Panc1 (cell line): ENCODE results near the gene CNNM4. TPM values are rescaled to one million over a fixed set of nuclear protein-coding genes. Genes with fewer than 3 reads are reported as not detected.
"Not testable (repeated sequence)": the region's sequence is repeated elsewhere in the genome, so short reads cannot be mapped to it uniquely, and the experiment has no call there.

Source experiments
- ATAC-seq: fragments of 200-7000 bp; cut with Tn5 transposase; 2 replicates; pipeline ENCODE4 v1.9.1; 2020; ENCODE audit warnings: mild to moderate bottlenecking, moderate library complexity
- BruUV-seq: library from RNA; stranded (reverse); fragments of 400-500 nt; replicated peaks from 2 replicates; lab custom pipeline; 2021; lab: Mats Ljungman, UMichigan
- CTCF ChIA-PET: fragments of 300-600 bp; sonication (Branson Sonifier 250); formaldehyde crosslinking; loops from one replicate; lab custom pipeline; 2022; ENCODE audit warnings: antibody characterized with exemption; lab: Charles Lee
- POLR2A ChIA-PET: fragments of 300-600 bp; sonication (Branson Sonifier 250); formaldehyde crosslinking; loops from one replicate; lab custom pipeline; 2022; ENCODE audit warnings: antibody characterized with exemption; lab: Charles Lee
- DNase-seq: peaks from one replicate; pipeline ENCODE4 v3.0.0-alpha.2; 2010; ENCODE audit warnings: low read depth, low spot score
- H3K27ac ChIP-seq: 2 replicates; pipeline ENCODE4 v1.5.1; 2011; ENCODE audit warnings: mild to moderate bottlenecking, low read length, inconsistent platforms
- H3K27me3 ChIP-seq: fragments of 200-500 bp; sonication (Bioruptor generic); 2 replicates; pipeline ENCODE4 v1.6.0; 2014; ENCODE audit warnings: low read length, inconsistent platforms; ENCODE audit not compliant: control insufficient read depth, insufficient read depth
- H3K36me3 ChIP-seq: fragments of 200-500 bp; sonication (Bioruptor generic); 2 replicates; pipeline ENCODE4 v1.5.1; 2014; ENCODE audit warnings: inconsistent platforms, mild to moderate bottlenecking, low read length, moderate library complexity; ENCODE audit not compliant: control insufficient read depth, insufficient read depth
- H3K4me1 ChIP-seq: 2 replicates; pipeline ENCODE4 v1.5.1; 2011; ENCODE audit warnings: inconsistent platforms, mild to moderate bottlenecking, low read length, moderate library complexity; ENCODE audit not compliant: control insufficient read depth, insufficient read depth
- H3K4me3 ChIP-seq, 2 experiments: 2 replicates each; pipeline ENCODE4 v1.5.1; 2011 to 2012; ENCODE audit warnings: low read depth in 2 of 2, low read length in 2 of 2, mild to moderate bottlenecking in 2 of 2, inconsistent platforms in 1 of 2, moderate library complexity in 1 of 2
- H3K9me3 ChIP-seq: fragments of 200-500 bp; sonication (Bioruptor generic); 2 replicates; pipeline ENCODE4 v1.5.1; 2014; ENCODE audit warnings: low read depth, mild to moderate bottlenecking, inconsistent platforms, low read length, moderate library complexity; ENCODE audit not compliant: control insufficient read depth, insufficient read depth
- REST ChIP-seq, 2 experiments: IDR thresholded peaks; 2 replicates each; pipeline ENCODE4 v1.6.1; 2011 to 2012; ENCODE audit warnings: low read depth in 2 of 2, control low read depth in 1 of 2, low read length in 1 of 2, mild to moderate bottlenecking in 1 of 2, moderate library complexity in 1 of 2; ENCODE audit not compliant: insufficient read depth in 1 of 2
- SIN3A ChIP-seq: IDR thresholded peaks from 2 replicates; pipeline ENCODE4 v1.6.1; 2012; ENCODE audit warnings: low read depth, mild to moderate bottlenecking, low read length, moderate library complexity, borderline replicate concordance; ENCODE audit not compliant: insufficient read depth
- in situ Hi-C: cut with HindIII; loops from 2 replicates; pipeline ENCODE4 v1.10.0; 2016; ENCODE audit warnings: low sequenced_read_pairs, low pct_unique_long_range_greater_than_20kb
- intact Hi-C: fragments of 100-400 bp; cut with micrococcal nuclease; formaldehyde crosslinking; loops from one replicate; pipeline ENCODE4 v1.10.0; 2022; ENCODE audit not compliant: unreplicated experiment
- total RNA-seq: library from RNA; stranded (reverse); gene quantifications from one replicate; pipeline ENCODE4 v1.2.1, GENCODE V29; 2021; ENCODE audit not compliant: unreplicated experiment

Gene CNNM4
- total RNA-seq, 1 experiment from 2014 or later = 15.7 TPM

- in situ Hi-C loops = no loop called here
- CTCF ChIA-PET = no interaction called here
- no peaks in the 10 kb centered on the region for H3K27me3 ChIP-seq
Measured at GRCh38 chr2:96804986-96805385, 44.3 kb downstream of the CNNM4 start.

GRCh38 chr2:96805946-96806345 lies 45.2 kb downstream of the CNNM4 start:
- POLR2A ChIA-PET, ATAC-seq, DNase-seq, BruUV-seq, H3K27ac ChIP-seq, intact Hi-C loops, H3K27me3 ChIP-seq, H3K4me1 ChIP-seq, in situ Hi-C loops, H3K9me3 ChIP-seq, CTCF ChIA-PET, H3K4me3 ChIP-seq, H3K36me3 ChIP-seq: not testable (repeated sequence)

More at GRCh38 chr2:96804986-96805385, 44.3 kb downstream of the CNNM4 start:
- BruUV-seq = no TSS peak
- ATAC-seq (no peak), DNase-seq (no peak)
- intact Hi-C loops = loop anchor here (5.0 kb wide), 1 partner anchor 43 kb away; the partner anchor contains the start of gene CNNM4
- POLR2A ChIA-PET = no interaction called here
- Histone ChIP-seq H3K36me3 (no peaks in the 10 kb centered on the region), H3K4me3 (no peak overlapping the region), H3K4me1 (no peaks in the 10 kb centered on the region; the same call in 1 of the 2 replicates), H3K9me3 (no peaks in the 10 kb centered on the region), H3K27ac (no peak overlapping the region)
- TF ChIP-seq REST (IDR thresholded peaks at IDR 0.05; ENCODE audit: insufficient read depth in 1 of 2, low read depth in 2 of 2, low read length in 1 of 2) = no peak

GRCh38 chr2:96806468-96807126 lies 45.9 kb downstream of the CNNM4 start:
- POLR2A ChIA-PET = no interaction called here
- Histone ChIP-seq H3K27me3 (no peaks in the 10 kb centered on the region), H3K4me1 (no peaks in the 10 kb centered on the region), H3K4me3 (no peak overlapping the region), H3K36me3 (no peaks in the 10 kb centered on the region), H3K27ac (no peak overlapping the region), H3K9me3 (no peaks in the 10 kb centered on the region)
- DNase-seq = no peak
- BruUV-seq = no TSS peak
- CTCF ChIA-PET = no interaction called here
- in situ Hi-C loops (no loop called here), intact Hi-C loops (no loop called here)
- ATAC-seq = no peak
- TF ChIP-seq REST (IDR thresholded peaks at IDR 0.05; ENCODE audit: insufficient read depth in 1 of 2, low read depth in 2 of 2, low read length in 1 of 2) (no peak), SIN3A (no peak)
